CD4-positive, alpha-beta T cell (primary cell): ENCODE measurements around the gene MEGF8. TPM values are rescaled to one million over a fixed set of nuclear protein-coding genes. Genes with fewer than 3 reads are reported as not detected.

Experiments used
- ATAC-seq: fragments of 200-7000 bp; cut with Tn5 transposase; one replicate; pipeline ENCODE4 v1.10.0; 2022; ENCODE audit warnings: mild to moderate bottlenecking; ENCODE audit not compliant: poor library complexity
- CTCF ChIA-PET: fragments of 350-600 bp; sonication (Branson Sonifier 250); formaldehyde crosslinking; loops from one replicate; lab custom pipeline; 2021; ENCODE audit warnings: antibody characterized with exemption, inconsistent platforms; lab: Charles Lee
- POLR2A ChIA-PET: fragments of 350-600 bp; sonication (Branson Sonifier 250); formaldehyde crosslinking; loops from one replicate; lab custom pipeline; 2021; ENCODE audit warnings: antibody characterized with exemption, inconsistent platforms; lab: Charles Lee
- DNase-seq, 14 experiments: peaks; one replicate each; pipeline ENCODE4 v3.0.0-alpha.2; 2013 to 2020; ENCODE audit warnings: mixed read lengths in 2 of 14
- H3K27ac ChIP-seq, 2 donors: one replicate each; pipeline versions ENCODE4 v1.5.1 to v1.7.0; 2013; ENCODE audit warnings: low read length in 2 of 2, low read depth in 1 of 2, mild to moderate bottlenecking in 1 of 2
- H3K27me3 ChIP-seq, 2 experiments: 1 replicate in 1 of 2; 2 replicates in 1 of 2; pipeline versions ENCODE4 v1.6.1 to v1.7.0; 2013; ENCODE audit warnings: low read length in 2 of 2, control low read depth in 1 of 2, mild to moderate bottlenecking in 1 of 2, moderate library complexity in 1 of 2; ENCODE audit not compliant: insufficient read depth in 2 of 2, control insufficient read depth in 1 of 2
- H3K36me3 ChIP-seq: one replicate; pipeline ENCODE4 v1.6.1; 2013; ENCODE audit warnings: low read length, control low read depth; ENCODE audit not compliant: insufficient read depth
- H3K4me1 ChIP-seq: one replicate; pipeline ENCODE4 v1.6.1; 2013; ENCODE audit warnings: low read length, control low read depth; ENCODE audit not compliant: insufficient read depth
- H3K4me3 ChIP-seq: one replicate; pipeline ENCODE4 v1.5.1; 2013; ENCODE audit warnings: mild to moderate bottlenecking, low read length, moderate library complexity
- H3K9me3 ChIP-seq, 2 experiments: 1 replicate in 1 of 2; 2 replicates in 1 of 2; pipeline versions ENCODE4 v1.6.1 to v1.7.0; 2013; ENCODE audit warnings: low read length in 2 of 2, mild to moderate bottlenecking in 2 of 2, control low read depth in 1 of 2, moderate library complexity in 1 of 2; ENCODE audit not compliant: control insufficient read depth in 1 of 2, insufficient read depth in 1 of 2
- H3K27ac Mint-ChIP-seq: one replicate; pipeline ENCODE4 v1.8.0; 2020; ENCODE audit warnings: mixed read lengths
- H3K27me3 Mint-ChIP-seq: one replicate; pipeline ENCODE4 v1.8.0; 2021; ENCODE audit warnings: mixed read lengths
- H3K36me3 Mint-ChIP-seq: one replicate; pipeline ENCODE4 v1.8.0; 2021; ENCODE audit warnings: low read depth, mixed read lengths
- H3K4me1 Mint-ChIP-seq: one replicate; pipeline ENCODE4 v1.8.0; 2021; ENCODE audit warnings: low read depth, mixed read lengths
- H3K4me3 Mint-ChIP-seq: one replicate; pipeline ENCODE4 v1.8.0; 2020; ENCODE audit warnings: mild to moderate bottlenecking, mixed read lengths
- H3K9me3 Mint-ChIP-seq: one replicate; pipeline ENCODE4 v1.8.0; 2020; ENCODE audit warnings: mixed read lengths
- CTCF ChIP-seq: fragments of 200-600 bp; IDR thresholded peaks from one replicate; pipeline ENCODE4 v1.8.0; 2022; ENCODE audit warnings: antibody characterized with exemption, mild to moderate bottlenecking
- intact Hi-C, 2 experiments: fragments of 100-400 bp; cut with DNase I in 1 of 2; cut with micrococcal nuclease in 1 of 2; formaldehyde crosslinking; loops; one replicate each; pipeline versions ENCODE4 v1.15.1 to v1.9.0; 2023 to 2025; cut with DNase I, micrococcal nuclease
- total RNA-seq, 174 experiments: library from RNA in 2 of 174; stranded (reverse) in 2 of 174; gene quantifications; one replicate each; pipeline ENCODE4 v1.2.3 and lab custom pipeline; 2021 to 2026

Gene MEGF8
- total RNA-seq, 2 experiments from 2014 or later = 4.1 to 4.2 TPM

DNA sequence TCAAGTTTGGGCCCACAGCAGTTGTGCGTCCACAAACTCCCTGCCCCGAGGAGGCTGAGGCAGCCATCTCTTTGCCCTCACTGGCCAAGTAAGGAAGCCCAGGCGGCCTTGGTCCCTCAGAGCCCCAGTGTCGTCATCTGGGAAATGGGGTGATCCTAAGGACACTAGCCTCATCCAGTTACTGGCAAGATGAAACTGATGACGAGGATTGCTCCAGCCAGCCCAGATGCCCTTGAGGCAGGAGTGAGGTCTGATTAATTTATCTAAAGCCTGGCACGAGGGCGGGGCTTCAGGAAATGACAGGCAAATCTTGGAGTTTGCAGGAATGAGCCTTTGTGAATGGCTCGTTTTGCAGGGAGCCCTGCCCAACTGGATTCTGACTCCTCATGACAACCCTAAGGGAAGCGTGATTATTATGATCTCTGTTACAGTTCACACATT is 96.2 kb downstream of the MEGF8 start:
- Histone ChIP-seq H3K4me1 (peaks cover 46% of the 10 kb centered on the region), H3K9me3 (no peaks in the 10 kb centered on the region), H3K36me3 (peaks cover 4% of the 10 kb centered on the region), H3K4me3 (no peak overlapping the region), H3K27ac (no peak overlapping the region), H3K27me3 (no peaks in the 10 kb centered on the region)
- no peaks in the 10 kb centered on the region for H3K27me3 Mint-ChIP-seq
- no peak for DNase-seq
- TF ChIP-seq CTCF = no peak
- peaks cover 49% of the 10 kb centered on the region for H3K4me1 Mint-ChIP-seq
- no peak for ATAC-seq
- H3K27ac Mint-ChIP-seq = no peak overlapping the region
- peak overlapping the region; percentile 92 for H3K4me3 Mint-ChIP-seq
- no peaks in the 10 kb centered on the region for H3K9me3 Mint-ChIP-seq
- CTCF ChIA-PET = interaction anchor here (3.0 to 3.5 kb wide), 2 partner anchors 17 to 20 kb away, joined by 20 to 32 read pairs; no protein-coding TSS in a partner anchor
- POLR2A ChIA-PET = no interaction called here
- intact Hi-C loops = loop anchor here (2.0 to 10.0 kb wide), 6 partner anchors 25 to 314 kb away; partner anchors contain the start of genes MEGF8 (in 1 of the 2) and POU2F2 (in 1 of the 2)
- peaks cover 10% of the 10 kb centered on the region for H3K36me3 Mint-ChIP-seq

GRCh38 chr19:42422092-42422900 is 96.9 kb downstream of the MEGF8 start:
- Histone ChIP-seq H3K36me3 (peaks cover 4% of the 10 kb centered on the region), H3K4me3 (peak overlapping the region; percentile 80), H3K4me1 (peaks cover 46% of the 10 kb centered on the region), H3K27me3 (no peaks in the 10 kb centered on the region), H3K27ac (no peak overlapping the region), H3K9me3 (no peaks in the 10 kb centered on the region)
- intact Hi-C loops = loop anchor here (2.0 to 10.0 kb wide), 6 partner anchors 25 to 315 kb away; partner anchors contain the start of genes MEGF8 (in 1 of the 2) and POU2F2 (in 1 of the 2)
- ChIA-PET CTCF (interaction anchor here (1.2 kb wide), 1 partner anchor 16 kb away, joined by 10 read pairs; no protein-coding TSS in a partner anchor), POLR2A (interaction anchor here (1.8 to 2.2 kb wide), 3 partner anchors 11 to 28 kb away, joined by 7 to 11 read pairs (median 10); no protein-coding TSS in a partner anchor)
- H3K9me3 Mint-ChIP-seq = no peaks in the 10 kb centered on the region
- no peaks in the 10 kb centered on the region for H3K27me3 Mint-ChIP-seq
- no peak for DNase-seq
- TF ChIP-seq CTCF = no peak
- H3K4me1 Mint-ChIP-seq = peaks cover 49% of the 10 kb centered on the region
- H3K36me3 Mint-ChIP-seq = peaks cover 10% of the 10 kb centered on the region
- ATAC-seq = no peak
- peak overlapping the region; percentile 92 for H3K4me3 Mint-ChIP-seq
- H3K27ac Mint-ChIP-seq = peak overlapping the region; percentile 78

- H3K27ac Mint-ChIP-seq = peak overlapping the region; percentile 78
- no peaks in the 10 kb centered on the region for H3K9me3 Mint-ChIP-seq
- Histone ChIP-seq H3K27ac (peak overlapping the region; percentile 63 to 80), H3K9me3 (no peaks in the 10 kb centered on the region), H3K4me3 (peak overlapping the region; percentile 80), H3K36me3 (peaks cover 4% of the 10 kb centered on the region), H3K27me3 (no peaks in the 10 kb centered on the region), H3K4me1 (peaks cover 46% of the 10 kb centered on the region)
- peaks cover 10% of the 10 kb centered on the region for H3K36me3 Mint-ChIP-seq
- ATAC-seq (peak; percentile 45), DNase-seq (peak; percentile 20 to 73 (median 51))
- H3K27me3 Mint-ChIP-seq = no peaks in the 10 kb centered on the region
- intact Hi-C loops = loop anchor here (2.0 to 10.0 kb wide), 6 partner anchors 26 to 316 kb away; partner anchors contain the start of genes MEGF8 (in 1 of the 2) and POU2F2 (in 1 of the 2)
- no peak for TF ChIP-seq CTCF
- CTCF ChIA-PET = interaction anchor here (1.0 to 2.3 kb wide), 4 partner anchors 10 to 27 kb away, joined by 4 to 17 read pairs (median 8); no protein-coding TSS in a partner anchor
- peaks cover 49% of the 10 kb centered on the region for H3K4me1 Mint-ChIP-seq
- H3K4me3 Mint-ChIP-seq = peak overlapping the region; percentile 92
- POLR2A ChIA-PET = interaction anchor here (1.0 to 2.2 kb wide), 9 partner anchors 10 to 290 kb away, joined by 3 to 13 read pairs (median 9); partner anchors contain the start of genes CEACAM1 and POU2F2
Observed at GRCh38 chr19:42422901-42423461, 97.5 kb downstream of the MEGF8 start.
